B cell (primary cell): ENCODE results near the gene KRTAP3-1. TPM values are rescaled to one million over a fixed set of nuclear protein-coding genes. Genes with fewer than 3 reads are reported as not detected.

ENCODE experiments used
- ATAC-seq: fragments of 200-7000 bp; cut with Tn5 transposase; one replicate; pipeline ENCODE4 v1.10.0; 2021; ENCODE audit warnings: low read depth, mild to moderate bottlenecking, moderate number of reproducible peaks, moderate library complexity
- CTCF ChIA-PET: fragments of 350-600 bp; sonication (Branson Sonifier 250); formaldehyde crosslinking; loops from one replicate; lab custom pipeline; 2021; ENCODE audit warnings: antibody characterized with exemption, inconsistent platforms; lab: Charles Lee
- POLR2A ChIA-PET: fragments of 350-600 bp; sonication (Branson Sonifier 250); formaldehyde crosslinking; loops from one replicate; lab custom pipeline; 2021; ENCODE audit warnings: antibody characterized with exemption; lab: Charles Lee
- DNase-seq: peaks from one replicate; pipeline ENCODE4 v3.0.0; 2013
- H2AFZ ChIP-seq: 2 replicates; pipeline ENCODE4 v1.6.1; 2012; ENCODE audit warnings: mild to moderate bottlenecking, low read depth, low read length; ENCODE audit not compliant: insufficient read depth, poor library complexity, severe bottlenecking
- H3K27ac ChIP-seq, 2 donors: 1 replicate in 1 of 2; 2 replicates in 1 of 2; pipeline ENCODE4 v1.5.1; 2012 to 2013; ENCODE audit warnings: low read length in 2 of 2, mild to moderate bottlenecking in 2 of 2, moderate library complexity in 1 of 2
- H3K27me3 ChIP-seq, 4 experiments: fragments of 200-600 bp in 1 of 4; sonication (generic) in 1 of 4; replicated peaks in 1 of 4; 1 replicate in 2 of 4; 2 replicates in 2 of 4; pipeline versions ENCODE4 v1.6.1 to v1.7.0; 2013 to 2016; ENCODE audit warnings: low read length in 3 of 4, mild to moderate bottlenecking in 2 of 4, mixed read lengths in 1 of 4, moderate library complexity in 1 of 4; ENCODE audit not compliant: insufficient read depth in 4 of 4, control insufficient read depth in 3 of 4; ENCODE audit errors: control extremely low read depth in 1 of 4
- H3K36me3 ChIP-seq, 2 experiments: replicated peaks in 1 of 2; 1 replicate in 1 of 2; 2 replicates in 1 of 2; pipeline versions ENCODE4 v1.6.1 to v1.7.1; 2013; ENCODE audit warnings: low read length in 1 of 2; ENCODE audit not compliant: insufficient read depth in 2 of 2, control insufficient read depth in 1 of 2; ENCODE audit errors: control extremely low read depth in 1 of 2, extremely low read depth in 1 of 2
- H3K4me1 ChIP-seq, 2 donors: fragments of 200-600 bp in 1 of 2; sonication (generic) in 1 of 2; 1 replicate in 1 of 2; 2 replicates in 1 of 2; pipeline versions ENCODE4 v1.5.1 to v1.6.1; 2013 to 2017; ENCODE audit warnings: low read length in 2 of 2; ENCODE audit not compliant: control insufficient read depth in 2 of 2, insufficient read depth in 2 of 2
- H3K4me2 ChIP-seq: replicated peaks from 2 replicates; pipeline ENCODE3; 2012; ENCODE audit warnings: mild to moderate bottlenecking, low read depth, low read length; ENCODE audit not compliant: poor library complexity, severe bottlenecking
- H3K4me3 ChIP-seq, 5 experiments: fragments of 200-600 bp in 1 of 5; sonication (generic) in 1 of 5; 1 replicate in 3 of 5; 2 replicates in 2 of 5; pipeline versions ENCODE4 v1.5.1 to v1.7.0; 2011 to 2016; ENCODE audit warnings: low read length in 4 of 5, mild to moderate bottlenecking in 4 of 5, low read depth in 2 of 5, control low read depth in 1 of 5, moderate library complexity in 1 of 5; ENCODE audit not compliant: insufficient read depth in 1 of 5; ENCODE audit errors: control extremely low read depth in 1 of 5, extremely low read depth in 1 of 5
- H3K79me2 ChIP-seq: fragments of 200-600 bp; sonication (generic); one replicate; pipeline ENCODE4 v1.6.0; 2016; ENCODE audit warnings: low read length; ENCODE audit not compliant: control insufficient read depth, insufficient read depth
- H3K9ac ChIP-seq: fragments of 200-600 bp; sonication (generic); 2 replicates; pipeline ENCODE4 v1.6.1; 2017; ENCODE audit warnings: mild to moderate bottlenecking, low read length, moderate library complexity
- H3K9me3 ChIP-seq, 3 donors: one replicate each; pipeline versions ENCODE4 v1.6.1 to v1.7.1; 2013; ENCODE audit warnings: low read length in 2 of 3; ENCODE audit not compliant: control insufficient read depth in 2 of 3, insufficient read depth in 1 of 3; ENCODE audit errors: control extremely low read depth in 1 of 3
- H4K20me1 ChIP-seq: 2 replicates; pipeline ENCODE4 v1.6.0; 2012; ENCODE audit warnings: mild to moderate bottlenecking, low read length; ENCODE audit not compliant: insufficient read depth, control insufficient read depth, poor library complexity, severe bottlenecking
- H3K27ac Mint-ChIP-seq: one replicate; pipeline ENCODE4 v1.8.0; 2021; ENCODE audit warnings: mixed read lengths
- H3K27me3 Mint-ChIP-seq: one replicate; pipeline ENCODE4 v1.8.0; 2021; ENCODE audit warnings: mixed read lengths
- H3K4me1 Mint-ChIP-seq: one replicate; pipeline ENCODE4 v1.8.0; 2021; ENCODE audit warnings: mixed read lengths
- H3K4me3 Mint-ChIP-seq: one replicate; pipeline ENCODE4 v1.8.0; 2021; ENCODE audit warnings: mixed read lengths
- H3K9me3 Mint-ChIP-seq: one replicate; pipeline ENCODE4 v1.8.0; 2022; ENCODE audit warnings: mixed read lengths; ENCODE audit not compliant: insufficient read depth
- EZH2 ChIP-seq: IDR thresholded peaks from 2 replicates; pipeline ENCODE4 v1.6.1; 2012; ENCODE audit warnings: borderline replicate concordance, low read depth, mild to moderate bottlenecking, moderate library complexity, low read length; ENCODE audit not compliant: insufficient read depth, poor library complexity, severe bottlenecking
- WGBS: methylation state at CpG from one replicate; pipeline ENCODE4 v1.1.5; 2013; ENCODE audit warnings: missing lambda C conversion rate; ENCODE audit not compliant: insufficient coverage; 5-methylcytosine and 5-hydroxymethylcytosine counted together
- intact Hi-C: fragments of 100-400 bp; cut with micrococcal nuclease; formaldehyde crosslinking; loops from one replicate; pipeline ENCODE4 v1.10.0; 2022
- polyA plus RNA-seq: library from polyadenylated mRNA; depleted of rRNA; stranded (reverse); fragments of >200 nt; gene quantifications from 2 replicates; pipeline ENCODE4 v1.2.3, GENCODE V29; 2012
- total RNA-seq, 2 donors: library from RNA; stranded (reverse); fragments of 120-200 nt in 1 of 2; gene quantifications; 1 replicate in 1 of 2; 2 replicates in 1 of 2; pipeline versions ENCODE4 v1.2.3 to v1.2.4, GENCODE V29; 2013 to 2022
- TF ChIP-seq, protein P1 (sequence below): fragments of 200-600 bp; IDR thresholded peaks from one replicate; pipeline ENCODE4 v1.8.0; 2022; ENCODE audit warnings: antibody characterized with exemption, mild to moderate bottlenecking

Gene KRTAP3-1
- total and polyA plus RNA-seq, 2 donors (not counting 1 experiment from before 2014, with no cell fraction given) = not detected

DNA sequence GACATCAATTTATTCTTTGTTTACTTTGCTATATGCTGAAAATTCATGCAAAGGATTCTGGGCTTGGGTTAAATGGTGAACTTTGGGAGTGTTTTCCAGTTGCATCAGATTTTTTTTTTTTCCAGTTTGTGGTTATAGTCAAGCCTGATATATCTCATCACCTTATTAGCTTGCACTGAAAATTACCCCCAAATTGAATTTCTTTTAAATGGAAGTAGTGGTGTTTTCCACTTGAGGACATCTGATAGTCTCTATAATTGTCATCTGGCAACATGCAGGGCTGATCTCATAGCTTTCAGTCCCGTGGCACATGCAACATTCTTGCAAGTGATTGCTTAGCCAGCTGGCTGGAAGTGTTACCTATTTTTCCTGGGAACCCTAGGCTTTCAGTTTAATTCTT lies 4.7 kb upstream of the KRTAP3-1 start:
- no peak overlapping the region for H3K9ac ChIP-seq
- H4K20me1 ChIP-seq = no peaks in the 10 kb centered on the region
- H3K27me3 ChIP-seq = no peaks in the 10 kb centered on the region
- H3K36me3 ChIP-seq = no peaks in the 10 kb centered on the region
- POLR2A ChIA-PET = no interaction called here
- H3K9me3 Mint-ChIP-seq = no peaks in the 10 kb centered on the region
- no peak for ATAC-seq
- no peaks in the 10 kb centered on the region for H3K9me3 ChIP-seq
- WGBS = 83% methylated on average over 1 of the region's 1 CpG
- no peaks in the 10 kb centered on the region for H3K4me1 ChIP-seq
- no peaks in the 10 kb centered on the region for H3K4me1 Mint-ChIP-seq
- H3K27ac ChIP-seq = no peak overlapping the region
- no peak for DNase-seq
- H2AFZ ChIP-seq = no peak overlapping the region
- no peak overlapping the region for H3K4me3 Mint-ChIP-seq
- H3K4me3 ChIP-seq = no peak overlapping the region
- TF ChIP-seq, protein P1, sequence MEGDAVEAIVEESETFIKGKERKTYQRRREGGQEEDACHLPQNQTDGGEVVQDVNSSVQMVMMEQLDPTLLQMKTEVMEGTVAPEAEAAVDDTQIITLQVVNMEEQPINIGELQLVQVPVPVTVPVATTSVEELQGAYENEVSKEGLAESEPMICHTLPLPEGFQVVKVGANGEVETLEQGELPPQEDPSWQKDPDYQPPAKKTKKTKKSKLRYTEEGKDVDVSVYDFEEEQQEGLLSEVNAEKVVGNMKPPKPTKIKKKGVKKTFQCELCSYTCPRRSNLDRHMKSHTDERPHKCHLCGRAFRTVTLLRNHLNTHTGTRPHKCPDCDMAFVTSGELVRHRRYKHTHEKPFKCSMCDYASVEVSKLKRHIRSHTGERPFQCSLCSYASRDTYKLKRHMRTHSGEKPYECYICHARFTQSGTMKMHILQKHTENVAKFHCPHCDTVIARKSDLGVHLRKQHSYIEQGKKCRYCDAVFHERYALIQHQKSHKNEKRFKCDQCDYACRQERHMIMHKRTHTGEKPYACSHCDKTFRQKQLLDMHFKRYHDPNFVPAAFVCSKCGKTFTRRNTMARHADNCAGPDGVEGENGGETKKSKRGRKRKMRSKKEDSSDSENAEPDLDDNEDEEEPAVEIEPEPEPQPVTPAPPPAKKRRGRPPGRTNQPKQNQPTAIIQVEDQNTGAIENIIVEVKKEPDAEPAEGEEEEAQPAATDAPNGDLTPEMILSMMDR = no peak
- no peak for TF ChIP-seq EZH2
- H3K27me3 Mint-ChIP-seq = peaks cover 14% of the 10 kb centered on the region
- H3K79me2 ChIP-seq = no peaks in the 10 kb centered on the region
- H3K4me2 ChIP-seq = no peak overlapping the region
- intact Hi-C loops = no loop called here
- CTCF ChIA-PET = no interaction called here
- H3K27ac Mint-ChIP-seq = no peak overlapping the region

DNA sequence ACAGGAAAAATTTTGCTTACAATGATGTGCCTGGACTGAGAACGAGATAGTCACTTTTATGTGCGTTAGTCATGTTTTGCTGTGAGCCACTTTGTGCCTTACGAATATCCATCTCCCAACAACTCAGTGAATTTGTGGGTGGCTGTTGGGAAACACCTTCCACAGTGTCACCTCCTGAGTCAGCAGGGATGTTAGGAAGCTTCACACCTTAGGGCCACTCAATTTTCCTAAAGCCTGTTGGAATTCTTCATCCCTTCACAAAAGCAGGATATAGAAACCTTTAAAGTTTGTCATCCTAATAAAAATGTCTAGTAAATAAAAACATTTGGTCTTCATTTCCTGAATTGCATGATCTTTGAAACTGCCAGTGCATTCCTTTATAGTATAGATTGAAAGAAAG lies 4.3 kb upstream of the KRTAP3-1 start:
- Mint-ChIP-seq H3K9me3 (no peaks in the 10 kb centered on the region), H3K4me1 (no peaks in the 10 kb centered on the region), H3K27me3 (peaks cover 14% of the 10 kb centered on the region), H3K27ac (no peak overlapping the region), H3K4me3 (no peak overlapping the region)
- ATAC-seq = no peak
- Histone ChIP-seq H3K4me1 (no peaks in the 10 kb centered on the region), H2AFZ (no peak overlapping the region), H3K4me2 (no peak overlapping the region), H4K20me1 (no peaks in the 10 kb centered on the region), H3K27me3 (no peaks in the 10 kb centered on the region), H3K27ac (no peak overlapping the region), H3K9ac (no peak overlapping the region), H3K79me2 (no peaks in the 10 kb centered on the region), H3K36me3 (no peaks in the 10 kb centered on the region), H3K9me3 (no peaks in the 10 kb centered on the region), H3K4me3 (no peak overlapping the region)
- intact Hi-C loops = no loop called here
- no CpG with 5 or more reads among the region's 3 CpGs for WGBS
- POLR2A ChIA-PET = no interaction called here
- CTCF ChIA-PET = no interaction called here
- TF ChIP-seq, protein P1 = no peak
- no peak for TF ChIP-seq EZH2
- no peak for DNase-seq
